Vagina (tissue), 2 donors: ENCODE data around the gene LRRC74B. TPM values are rescaled to one million over a fixed set of nuclear protein-coding genes. Genes with fewer than 3 reads are reported as not detected.
"Not testable (repeated sequence)": the region's sequence is repeated elsewhere in the genome, so short reads cannot be mapped to it uniquely, and the experiment has no call there.

Source experiments
- DNase-seq, 2 donors: peaks; one replicate each; pipeline ENCODE4 v3.0.0-alpha.2; 2017; ENCODE audit errors: extremely low spot score in 2 of 2
- H3K27ac ChIP-seq: fragments of 200-600 bp; sonication (generic); one replicate; pipeline ENCODE4 v1.5.1; 2019
- H3K27me3 ChIP-seq: fragments of 200-600 bp; sonication (generic); one replicate; pipeline ENCODE4 v1.5.1; 2019
- H3K36me3 ChIP-seq, 2 donors: fragments of 200-600 bp; sonication (generic); one replicate each; pipeline ENCODE4 v1.5.1; 2017 to 2019
- H3K4me1 ChIP-seq: fragments of 200-600 bp; sonication (generic); one replicate; pipeline ENCODE4 v1.5.1; 2019
- H3K4me3 ChIP-seq, 2 donors: fragments of 200-600 bp; sonication (generic); 1 replicate in 1 of 2; 2 replicates in 1 of 2; pipeline ENCODE4 v1.5.1; 2016 to 2019
- H3K9me3 ChIP-seq: fragments of 200-600 bp; sonication (generic); one replicate; pipeline ENCODE4 v1.5.1; 2019
- CTCF ChIP-seq, 3 experiments: fragments of 450-650 bp in 2 of 3; fragments of 200-600 bp in 1 of 3; sonication (generic) in 1 of 3; IDR thresholded peaks; one replicate each; pipeline ENCODE4 v1.5.1; 2017 to 2019; ENCODE audit warnings: antibody characterized with exemption in 3 of 3, mild to moderate bottlenecking in 2 of 3, moderate library complexity in 2 of 3
- POLR2A ChIP-seq, 2 donors: fragments of 450-650 bp; IDR thresholded peaks; one replicate each; pipeline ENCODE4 v1.6.1; 2017; ENCODE audit warnings: antibody characterized with exemption in 2 of 2, mild to moderate bottlenecking in 2 of 2, moderate library complexity in 2 of 2
- POLR2AphosphoS5 ChIP-seq, 2 donors: sonication (generic); formaldehyde crosslinking; IDR thresholded peaks; one replicate each; pipeline ENCODE4 v1.9.0; 2017; ENCODE audit warnings: antibody characterized with exemption in 2 of 2, mild to moderate bottlenecking in 2 of 2, low read depth in 1 of 2; ENCODE audit not compliant: insufficient read depth in 1 of 2
- intact Hi-C: fragments of 100-400 bp; cut with DNase I; formaldehyde crosslinking; loops from one replicate; pipeline ENCODE4 v1.15.1; 2023
- total RNA-seq: library from RNA; depleted of rRNA; stranded (reverse); fragments of >200 nt; gene quantifications from one replicate; pipeline ENCODE4 v1.2.3, GENCODE V29; 2016

LRRC74B gene
- total RNA-seq, 1 donor from 2014 or later = not detected

GRCh38 chr22:21034989-21035388, 10.8 kb upstream of the LRRC74B start:
- DNase-seq = no peak
- intact Hi-C loops = no loop called here
- Histone ChIP-seq H3K4me3 (no peak overlapping the region), H3K36me3 (no peaks in the 10 kb centered on the region), H3K9me3 (no peaks in the 10 kb centered on the region), H3K4me1 (peaks cover 17% of the 10 kb centered on the region), H3K27me3 (no peaks in the 10 kb centered on the region), H3K27ac (no peak overlapping the region)
- TF ChIP-seq CTCF (IDR thresholded peaks at IDR 0.05) = no peak

- no peaks in the 10 kb centered on the region for H3K9me3 ChIP-seq
- no peaks in the 10 kb centered on the region for H3K27me3 ChIP-seq
- intact Hi-C loops = no loop called here
- no peaks in the 10 kb centered on the region for H3K36me3 ChIP-seq
- no peak overlapping the region for H3K27ac ChIP-seq
- H3K4me1 ChIP-seq = no peaks in the 10 kb centered on the region
- DNase-seq = no peak
- TF ChIP-seq POLR2AphosphoS5 (IDR thresholded peaks at IDR 0.05; ENCODE audit: insufficient read depth in 1 of 2, low read depth in 1 of 2) = no peak
- TF ChIP-seq CTCF (IDR thresholded peaks at IDR 0.05) = no peak
- no peak for TF ChIP-seq POLR2A (IDR thresholded peaks at IDR 0.05)
- no peak overlapping the region for H3K4me3 ChIP-seq
Observed at GRCh38 chr22:21038405-21038804, 7.3 kb upstream of the LRRC74B start.

- H3K36me3 ChIP-seq, H3K9me3 ChIP-seq, H3K4me1 ChIP-seq, intact Hi-C loops, DNase-seq, H3K4me3 ChIP-seq, H3K27me3 ChIP-seq, H3K27ac ChIP-seq: not testable (repeated sequence)
Observed at GRCh38 chr22:21039158-21039557, 6.6 kb upstream of the LRRC74B start.

- intact Hi-C loops = no loop called here
- H3K9me3 ChIP-seq = no peaks in the 10 kb centered on the region
Observed at GRCh38 chr22:21041937-21042336, 3.8 kb upstream of the LRRC74B start.

GRCh38 chr22:21042978-21043859, 2.5 kb upstream of the LRRC74B start:
- intact Hi-C loops = no loop called here
- no peaks in the 10 kb centered on the region for H3K27me3 ChIP-seq
- H3K9me3 ChIP-seq = no peaks in the 10 kb centered on the region
- H3K36me3 ChIP-seq = no peaks in the 10 kb centered on the region
- H3K4me1 ChIP-seq = peaks cover 21% of the 10 kb centered on the region
- no peak overlapping the region for H3K27ac ChIP-seq
- no peak for DNase-seq
- no peak for TF ChIP-seq POLR2A (IDR thresholded peaks at IDR 0.05)
- TF ChIP-seq CTCF (IDR thresholded peaks at IDR 0.05) = no peak
- no peak for TF ChIP-seq POLR2AphosphoS5 (IDR thresholded peaks at IDR 0.05; ENCODE audit: insufficient read depth in 1 of 2, low read depth in 1 of 2)
- H3K4me3 ChIP-seq = no peak overlapping the region

More at GRCh38 chr22:21041937-21042336, 3.8 kb upstream of the LRRC74B start:
- Histone ChIP-seq H3K27me3 (no peaks in the 10 kb centered on the region), H3K27ac (no peak overlapping the region), H3K36me3 (no peaks in the 10 kb centered on the region), H3K4me1 (peaks cover 21% of the 10 kb centered on the region), H3K4me3 (no peak overlapping the region)
- no peak for DNase-seq
- TF ChIP-seq POLR2A (IDR thresholded peaks at IDR 0.05) (no peak), CTCF (IDR thresholded peaks at IDR 0.05) (no peak), POLR2AphosphoS5 (IDR thresholded peaks at IDR 0.05; ENCODE audit: insufficient read depth in 1 of 2, low read depth in 1 of 2) (no peak)
